HG03097 (cell line): ENCODE measurements around the gene EXOC6B.
"Not testable (repeated sequence)": the region's sequence is repeated elsewhere in the genome, so short reads cannot be mapped to it uniquely, and the experiment has no call there.

Experiments
- ATAC-seq: cut with Tn5 transposase; IDR thresholded peaks from one replicate; pipeline ENCODE4 v1.9.1; 2021; ENCODE audit not compliant: unreplicated experiment, low FRiP score

EXOC6B gene

GRCh38 chr2:72627083-72627482 is 198.8 kb downstream of the EXOC6B start:
- no peak for ATAC-seq

DNA sequence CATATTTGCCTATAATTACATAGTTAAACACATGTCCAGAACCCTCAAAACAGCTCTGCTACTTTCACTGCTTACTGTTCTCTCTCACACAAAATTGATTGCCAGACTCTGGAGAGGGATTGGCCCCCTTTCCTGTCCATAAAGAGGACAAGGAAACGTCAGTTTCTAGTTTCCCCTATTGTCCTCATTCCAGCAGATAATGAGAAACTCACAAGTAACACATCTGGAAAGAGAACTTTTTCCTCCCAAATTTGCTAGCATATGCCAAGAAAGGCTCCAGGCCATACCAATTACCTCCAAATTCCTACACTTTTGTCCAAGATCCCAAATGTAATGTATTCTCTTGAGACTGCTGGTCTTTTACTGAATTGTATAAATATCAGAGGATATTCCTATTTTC is 200.5 kb downstream of the EXOC6B start:
- no peak for ATAC-seq

DNA sequence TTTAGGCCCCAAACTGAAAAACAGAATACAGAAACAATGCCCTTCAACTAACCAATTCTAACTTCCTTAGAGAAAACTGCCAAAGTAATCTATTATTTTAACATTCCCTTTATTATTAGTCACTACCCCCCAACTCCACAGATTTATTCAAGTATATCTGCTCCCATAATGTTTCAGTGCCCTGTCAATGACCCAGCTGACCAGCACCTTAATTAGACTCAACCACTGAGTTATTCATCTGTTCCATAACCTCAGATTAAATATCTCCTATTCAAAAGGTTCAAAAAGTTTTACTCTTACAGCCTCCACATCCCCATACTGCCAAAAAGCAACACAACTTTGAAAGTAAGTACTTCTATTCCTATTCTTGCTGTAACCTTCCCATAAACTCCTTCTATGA is 202.4 kb downstream of the EXOC6B start:
- ATAC-seq: no peak

DNA sequence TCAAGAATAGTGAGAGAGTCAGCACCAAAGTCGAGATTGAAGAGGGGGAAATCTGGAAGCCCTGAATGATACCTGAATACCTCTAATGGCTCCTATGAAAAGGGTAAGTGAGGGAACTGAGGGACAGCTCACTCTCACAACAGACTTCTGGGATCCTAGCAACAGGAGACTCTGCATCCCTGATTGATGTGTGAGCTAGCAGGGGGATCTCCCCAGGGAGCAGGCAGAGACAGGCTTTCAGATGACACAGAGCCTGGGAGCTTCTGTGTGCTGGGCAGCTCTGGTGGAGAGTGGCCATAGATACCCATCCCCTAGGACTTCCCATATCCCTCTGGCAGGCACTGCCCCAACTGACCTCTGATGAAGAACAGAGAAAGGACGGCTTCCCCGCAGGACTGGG is 206.2 kb downstream of the EXOC6B start:
- no peak for ATAC-seq

DNA sequence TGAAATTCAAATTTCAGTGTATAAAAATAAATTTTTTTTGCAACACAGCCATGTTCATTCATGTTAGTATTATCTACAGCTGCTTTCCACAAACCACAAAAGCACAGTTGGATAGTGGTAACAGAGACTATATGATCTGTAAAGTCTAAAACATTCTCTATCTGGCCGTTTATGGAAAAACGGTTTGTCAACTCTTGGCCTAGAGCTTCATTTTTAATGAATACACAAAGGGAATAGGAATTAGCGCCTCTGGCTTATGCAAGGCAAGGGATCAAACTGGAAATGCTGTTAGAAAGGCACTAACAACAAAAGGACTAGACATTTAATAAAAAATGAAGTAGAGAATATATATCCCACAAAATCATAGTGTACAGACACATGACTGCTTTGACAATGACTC is 211.9 kb downstream of the EXOC6B start:
- no peak for ATAC-seq

DNA sequence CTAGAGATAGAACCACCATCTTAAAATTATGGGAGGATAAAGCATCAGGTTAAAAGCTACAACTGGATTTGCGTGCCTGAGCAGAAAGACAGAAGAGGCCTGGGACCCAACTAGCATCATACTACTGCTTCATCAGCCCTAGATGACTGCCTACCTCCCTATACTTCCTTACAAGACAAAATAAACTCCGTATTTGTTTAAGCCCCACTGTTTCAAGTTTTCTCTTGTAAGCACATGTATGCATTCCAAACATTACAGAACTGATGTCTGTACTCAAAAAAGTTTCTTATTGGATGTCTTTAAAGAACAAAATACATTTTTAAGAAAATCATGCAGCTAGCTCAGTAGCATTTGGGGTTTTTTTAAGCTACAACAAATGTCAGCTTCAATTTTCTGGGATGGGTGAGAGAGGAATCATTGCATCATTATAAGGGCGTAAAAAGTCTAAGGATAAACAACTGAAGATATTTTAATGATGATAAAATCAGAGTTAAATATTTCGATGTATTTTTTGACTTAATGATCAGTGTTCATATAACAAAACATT is 213.1 kb downstream of the EXOC6B start:
- ATAC-seq: no peak

GRCh38 chr2:72607189-72607588 is 218.6 kb downstream of the EXOC6B start:
- ATAC-seq: no peak

GRCh38 chr2:72605836-72606442 is 219.9 kb downstream of the EXOC6B start:
- no peak for ATAC-seq

DNA sequence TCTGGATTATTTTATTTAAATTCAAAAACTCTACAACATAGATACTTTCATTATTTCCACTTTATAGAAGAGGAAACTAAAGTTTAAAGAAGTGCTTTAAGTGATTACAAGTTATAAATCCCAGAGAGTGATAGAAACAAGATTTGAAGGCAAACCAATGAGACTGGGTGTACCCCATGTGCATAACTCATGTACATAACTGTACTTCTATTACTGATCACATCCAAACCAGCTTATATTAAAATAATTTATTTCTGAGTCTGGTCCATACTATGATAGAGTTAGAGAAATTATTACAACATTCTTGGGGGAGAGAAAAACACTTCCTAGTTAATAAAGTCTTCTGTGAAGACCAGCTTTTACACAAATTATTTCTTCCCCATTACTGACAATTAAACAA is 221.4 kb downstream of the EXOC6B start:
- no peak for ATAC-seq

DNA sequence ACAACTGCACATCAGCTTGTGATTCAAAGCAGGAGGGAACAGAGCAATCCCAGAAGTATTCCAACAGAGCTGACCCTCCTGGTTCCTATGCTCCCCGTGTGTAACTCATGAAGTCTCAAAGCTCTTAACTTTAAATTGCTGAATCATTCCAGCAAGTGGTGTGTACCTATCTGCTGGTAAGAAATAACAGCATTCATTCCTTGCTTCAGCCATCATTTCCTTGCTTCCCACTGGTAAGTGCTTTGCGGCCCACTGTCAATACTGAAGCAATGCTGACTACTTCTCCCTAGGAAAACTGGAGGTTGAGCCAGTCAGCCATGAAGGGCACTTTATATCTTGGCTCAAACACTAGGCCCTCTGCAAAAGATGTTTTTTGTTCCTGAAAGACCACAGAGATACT is 222.4 kb downstream of the EXOC6B start:
- no peak for ATAC-seq

DNA sequence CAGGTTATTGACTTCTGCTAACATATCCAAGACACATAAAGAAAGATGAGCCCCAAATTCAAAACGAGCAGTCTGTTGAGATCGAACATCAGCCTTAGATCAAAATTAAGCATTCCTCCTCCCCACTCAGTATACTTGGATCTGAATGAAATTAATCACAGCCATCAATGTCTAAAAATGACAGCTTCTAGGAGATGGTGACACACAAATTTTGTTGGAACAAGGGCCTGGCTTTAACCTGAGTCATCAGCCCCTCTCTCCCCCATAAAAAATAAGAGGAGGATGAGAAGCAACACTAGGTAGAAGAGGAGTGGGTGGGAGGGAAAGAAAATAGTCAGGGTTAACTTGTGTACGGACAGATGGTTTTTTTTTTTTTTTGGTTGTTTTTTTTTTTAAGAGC is 223.1 kb downstream of the EXOC6B start:
- ATAC-seq: no peak

DNA sequence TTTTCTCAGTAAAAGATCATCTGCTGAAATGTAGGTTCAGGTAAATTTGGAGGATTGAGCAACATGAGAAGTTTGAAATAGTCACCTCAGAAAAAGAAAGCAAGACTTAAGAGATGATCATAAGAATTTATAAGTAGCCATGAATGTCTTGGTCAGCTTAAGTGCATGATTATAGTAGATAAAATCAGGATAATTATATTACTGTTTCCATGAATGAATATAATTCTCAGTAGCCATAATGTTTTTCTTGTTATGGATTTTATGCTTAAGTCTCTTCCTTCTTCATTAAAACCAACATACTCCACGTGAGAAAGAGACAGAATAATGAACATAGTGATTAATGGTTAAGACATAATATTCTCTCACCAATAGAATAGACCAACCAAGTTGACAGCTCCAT is 223.7 kb downstream of the EXOC6B start:
- ATAC-seq: no peak

GRCh38 chr2:72583836-72584235 is 242.0 kb downstream of the EXOC6B start:
- ATAC-seq: not testable (repeated sequence)

- no peak for ATAC-seq
Measured at GRCh38 chr2:72583376-72583775, 242.5 kb downstream of the EXOC6B start.

- no peak for ATAC-seq
Measured at GRCh38 chr2:72581560-72582181, 244.2 kb downstream of the EXOC6B start.

DNA sequence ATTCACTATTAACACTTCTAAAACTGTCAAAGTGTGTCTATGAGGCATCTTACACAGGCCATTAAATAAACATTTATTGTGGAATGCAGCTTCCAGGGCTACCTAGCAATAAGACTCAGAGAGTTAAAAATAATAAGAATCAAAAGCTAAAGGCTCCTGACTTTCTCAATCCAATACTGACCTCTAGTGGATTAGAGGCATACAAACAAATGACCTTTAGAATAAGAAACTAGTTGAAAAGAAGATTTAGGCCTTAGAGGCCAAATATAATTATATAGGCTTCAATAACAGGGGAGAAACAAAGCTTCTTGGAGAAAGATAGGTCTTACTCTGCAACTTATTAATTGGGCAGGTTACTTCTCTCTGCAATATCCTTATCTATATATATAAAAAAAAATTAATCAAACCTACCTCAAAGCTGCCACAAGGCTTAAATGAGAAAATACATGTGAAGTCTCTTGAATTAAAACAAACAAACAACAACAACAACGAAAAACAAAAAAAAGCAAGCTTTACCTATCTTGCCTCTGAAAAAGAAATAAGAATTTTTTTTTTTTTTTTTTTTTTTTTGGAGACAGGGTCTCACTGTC is 246.1 kb downstream of the EXOC6B start:
- ATAC-seq: no peak

GRCh38 chr2:72576861-72577260 is 249.0 kb downstream of the EXOC6B start:
- no peak for ATAC-seq

DNA sequence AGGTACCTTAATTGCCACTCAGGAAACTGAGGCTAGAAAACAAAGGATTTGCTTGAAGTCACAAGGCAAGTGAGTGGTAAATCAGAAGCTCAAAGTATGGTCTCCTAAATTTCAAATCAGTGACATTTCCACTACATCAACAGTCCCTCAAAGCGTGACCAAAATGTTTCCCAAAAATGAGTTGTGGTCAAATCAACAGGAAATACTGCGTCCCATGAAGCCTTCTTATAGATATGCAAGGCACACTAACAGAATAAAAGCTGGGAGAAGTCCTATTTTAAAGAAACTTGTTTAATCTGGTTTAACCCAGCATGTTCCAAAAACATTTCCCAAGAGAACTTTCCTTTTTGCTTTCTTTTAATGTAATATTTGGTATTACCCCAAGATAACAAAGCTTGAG is 249.4 kb downstream of the EXOC6B start:
- ATAC-seq: no peak

GRCh38 chr2:72574886-72575285 is 250.9 kb downstream of the EXOC6B start:
- no peak for ATAC-seq

- ATAC-seq: no peak
Measured at GRCh38 chr2:72573232-72573631, 252.6 kb downstream of the EXOC6B start.

DNA sequence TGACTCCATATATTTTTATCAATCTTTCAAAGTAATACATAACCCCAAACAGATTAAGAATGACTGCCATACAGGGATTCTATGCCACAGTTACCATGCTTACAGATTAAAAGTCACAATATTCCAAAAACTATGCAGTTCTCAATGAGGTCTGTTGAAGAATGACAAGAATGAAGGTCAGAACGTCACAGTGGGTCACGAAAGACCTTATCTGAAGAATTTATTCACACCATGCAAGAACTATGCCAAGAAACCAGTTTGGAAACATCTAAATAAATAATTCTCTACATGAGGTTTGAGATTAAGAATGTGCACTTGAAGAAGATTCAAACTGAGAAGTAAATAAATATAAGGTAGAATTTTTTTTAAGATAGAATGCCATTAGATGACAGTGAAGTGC is 253.3 kb downstream of the EXOC6B start:
- no peak for ATAC-seq

DNA sequence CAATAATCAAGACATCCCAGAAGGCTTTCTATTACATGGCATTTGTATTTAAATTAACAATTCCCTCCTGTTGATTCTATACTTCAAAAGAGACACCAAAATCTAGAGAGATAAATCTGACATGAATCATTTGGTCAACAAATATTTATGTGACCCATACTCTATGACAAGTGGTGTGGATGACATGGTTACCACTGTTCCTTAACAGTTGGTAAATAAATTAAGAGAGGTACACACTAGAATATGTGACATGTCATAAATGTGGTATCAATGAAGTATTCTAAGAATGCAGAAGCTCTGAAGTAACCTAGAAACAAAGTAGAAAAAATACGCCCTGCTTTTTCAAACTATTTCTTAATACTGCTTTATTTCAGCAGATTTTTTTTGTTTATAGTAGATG is 255.4 kb downstream of the EXOC6B start:
- ATAC-seq: no peak
